OCI-LY7 (cell line): ENCODE measurements around the gene TMEM132A.

Experiments used
- CTCF ChIP-seq: fragments of 200-600 bp; sonication (generic); conservative IDR thresholded peaks from 2 replicates; pipeline ENCODE4 v1.5.1; 2014; ENCODE audit warnings: mild to moderate bottlenecking, antibody characterized with exemption, low read length, moderate library complexity, mixed read lengths
- EZH2phosphoT487 ChIP-seq: fragments of 200-600 bp; sonication (generic); IDR thresholded peaks from 2 replicates; pipeline ENCODE4 v1.6.1; 2018; ENCODE audit warnings: low read depth, borderline replicate concordance, mild to moderate bottlenecking, mixed run types, antibody characterized with exemption, low read length, moderate library complexity, mixed read lengths

- TF ChIP-seq CTCF, result no peak
- TF ChIP-seq EZH2phosphoT487, result no peak
These were observed 15.6 kb downstream of the TMEM132A start for GRCh38 chr11:60939855-60940254.
